K562 (cell line): ENCODE data around the gene PRR7. TPM values are rescaled to one million over a fixed set of nuclear protein-coding genes. Genes with fewer than 3 reads are reported as not detected.

Experiments used
- KLF13 ChIP-seq: fragments of 450-650 bp; IDR thresholded peaks from 2 replicates; pipeline ENCODE4 v1.6.1; 2016; ENCODE audit warnings: missing genetic modification characterization, low read depth, mild to moderate bottlenecking, missing compliant biosample characterization, moderate library complexity, borderline replicate concordance
- MTA3 ChIP-seq: fragments of 450-650 bp; formaldehyde crosslinking; IDR thresholded peaks from 2 replicates; pipeline ENCODE4 v1.6.1; 2017; ENCODE audit warnings: mild to moderate bottlenecking, borderline replicate concordance
- RAD21 ChIP-seq, 2 experiments: fragments of 250-450 bp in 1 of 2; fragments of 450-650 bp in 1 of 2; sonication (Bioruptor Pico) in 1 of 2; formaldehyde crosslinking in 1 of 2; IDR thresholded peaks in 1 of 2; conservative IDR thresholded peaks in 1 of 2; 2 replicates each; pipeline versions ENCODE4 v1.4.0 to v1.8.0; 2020 to 2022; ENCODE audit warnings: mild to moderate bottlenecking in 2 of 2, moderate library complexity in 1 of 2
- STAT6 ChIP-seq: sonication (generic); formaldehyde crosslinking; IDR thresholded peaks from 2 replicates; pipeline ENCODE4 v1.8.1; 2023; ENCODE audit warnings: mild to moderate bottlenecking, missing genetic modification reagents
- TSHZ1 ChIP-seq: fragments of 250-450 bp; sonication (Bioruptor Pico); IDR thresholded peaks from 2 replicates; pipeline ENCODE4 v1.4.0; 2020; ENCODE audit warnings: mild to moderate bottlenecking, moderate library complexity
- ZBTB40 ChIP-seq, 2 experiments: fragments of 450-650 bp in 1 of 2; sonication (generic) in 1 of 2; formaldehyde crosslinking in 1 of 2; IDR thresholded peaks; 2 replicates each; pipeline versions ENCODE4 v1.7.1 to v1.9.0; 2016 to 2022; ENCODE audit warnings: inconsistent platforms in 1 of 2, mild to moderate bottlenecking in 1 of 2, missing genetic modification reagents in 1 of 2
- ZNF707 ChIP-seq: fragments of 250-450 bp; sonication (Bioruptor Pico); conservative IDR thresholded peaks from 2 replicates; pipeline ENCODE4 v1.8.0; 2022; ENCODE audit warnings: inconsistent platforms, mild to moderate bottlenecking, moderate library complexity
- polyA plus RNA-seq, 8 experiments: library from polyadenylated mRNA; depleted of rRNA in 4 of 8; stranded (reverse) in 5 of 8; unstranded in 3 of 8; fragments of >200 nt; fragmentation: Nextera tagmentation in 2 of 8; fragmentation: Illumina TruSeq in 1 of 8; extraction: Ambion mirVana in 2 of 8; extraction: Trizol in 1 of 8; gene quantifications; 2 replicates each; pipeline versions ENCODE4 v1.2.1 to v1.2.3, GENCODE V29; 2011 to 2014; ENCODE audit warnings: inconsistent platforms in 1 of 8, missing spikeins in 1 of 8
- total RNA-seq, 7 experiments: library from RNA; depleted of rRNA in 6 of 7; stranded (reverse); fragments of >200 nt in 6 of 7; fragmentation: Illumina TruSeq in 2 of 7; extraction: Trizol in 2 of 7; gene quantifications; 2 replicates each; pipeline versions ENCODE4 v1.2.1 to v1.2.3, GENCODE V29; 2011 to 2021; ENCODE audit warnings: low replicate concordance in 1 of 7

PRR7 gene
- total and polyA plus RNA-seq, 9 of the 15 experiments (the other 6 are each of a cell fraction or from before 2014, with no cell fraction given): 0.80 to 11.3 (median 10.4) TPM; not detected in 4

GRCh38 chr5:177478711-177479646, 32.4 kb downstream of the PRR7 start (continued):
- TF ChIP-seq ZBTB40 (IDR thresholded peaks at IDR 0.05): no peak
- TF ChIP-seq ZBTB40 (CRISPR knock-in tag; IDR thresholded peaks at IDR 0.05): no peak
- TF ChIP-seq MTA3: no peak
- TF ChIP-seq KLF13 (tag): no peak
- no peak; the same call in 1 of the 2 replicates for TF ChIP-seq TSHZ1 (CRISPR knock-in tag)
- TF ChIP-seq RAD21 (CRISPR knock-in tag; conservative IDR thresholded peaks at IDR 0.05 in 1 of 2, IDR thresholded peaks at IDR 0.05 in 1 of 2): no peak
- no peak for TF ChIP-seq ZNF707 (CRISPR knock-in tag)
- no peak for TF ChIP-seq STAT6
